Measurements from ENCODE around the gene PCSK2. TPM values are rescaled to one million over a fixed set of nuclear protein-coding genes. Genes with fewer than 3 reads are reported as not detected.

PCSK2 gene
- total and polyA plus RNA-seq, 2 of the 8 experiments (the other 6 are each of a cell fraction or from before 2014, with no cell fraction given), result 1.9 to 4.2 TPM

DNA sequence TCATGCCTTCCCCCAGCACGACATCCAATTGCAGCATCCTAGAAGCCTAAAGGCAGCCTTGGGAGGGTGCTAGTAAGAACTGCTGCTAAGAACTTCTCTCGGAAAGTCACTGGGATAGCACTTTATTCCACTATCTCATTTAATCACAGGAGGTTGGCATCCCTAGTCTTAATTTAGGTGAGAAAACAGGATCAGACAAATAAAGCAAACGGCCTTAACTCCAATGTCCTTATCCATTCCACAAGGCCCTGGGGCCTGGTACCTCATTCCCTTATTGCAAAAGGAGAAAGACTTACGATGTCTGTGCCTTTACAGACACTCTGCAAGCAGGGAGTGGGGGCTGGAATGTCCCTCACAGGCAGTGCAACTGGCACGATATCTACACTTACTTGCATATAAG, 243.7 kb downstream of the PCSK2 start:
- H3K56ac ChIP-seq (replicated peaks; ENCODE audit: insufficient read length, low read depth, low read length), result no peak overlapping the region
- no peaks in the 10 kb centered on the region for H4K20me1 ChIP-seq (replicated peaks in 1 of 2; ENCODE audit: control insufficient read depth in 1 of 2, insufficient read depth in 2 of 2, low read length in 2 of 2)
- no peaks in the 10 kb centered on the region for H3K23me2 ChIP-seq (ENCODE audit: low read depth, low read length)
- no peak overlapping the region for H3K18ac ChIP-seq (ENCODE audit: extremely low read depth, low read length)
- no peak overlapping the region for H2BK15ac ChIP-seq (ENCODE audit: low read length)
- no peak overlapping the region for H3K4me3 ChIP-seq (ENCODE audit: extremely low read depth in 1 of 4, insufficient read depth in 2 of 4, low read depth in 3 of 4, low read length in 4 of 4)
- FAIRE-seq, result no peak
- no peak overlapping the region for H2BK12ac ChIP-seq (ENCODE audit: low read depth, low read length)
- 88% methylated on average over 5 of the region's 5 CpGs; no CpG with 5 or more reads in 1 of the 2 experiments for WGBS, 2 experiments (ENCODE audit: extremely low coverage in 1 of 2, insufficient coverage in 1 of 2, insufficient read length in 1 of 2, insufficient replicate concordance in 2 of 2, low coverage in 1 of 2, low lambda C conversion rate in 2 of 2, missing lambda C conversion rate in 1 of 2)
- ChIA-PET POLR2A (ENCODE audit: partially characterized antibody) (no interaction called here), CTCF (ENCODE audit: partially characterized antibody) (no interaction called here)
- no peak overlapping the region for H3K4ac ChIP-seq (replicated peaks; ENCODE audit: insufficient read length, low read depth, low read length)
- H3K9me3 ChIP-seq (ENCODE audit: insufficient read depth in 2 of 2, low read depth in 1 of 2, low read length in 1 of 2), result no peaks in the 10 kb centered on the region
- no peak overlapping the region for H2BK5ac ChIP-seq (ENCODE audit: low read depth, low read length)
- no peak overlapping the region for H3K23ac ChIP-seq (ENCODE audit: insufficient read length)
- no peak overlapping the region for H2AFZ ChIP-seq (ENCODE audit: low read length)
- H2BK120ac ChIP-seq (replicated peaks; ENCODE audit: low read depth, low read length), result no peak overlapping the region
- H3K4me2 ChIP-seq (ENCODE audit: insufficient read depth in 1 of 2, low read depth in 2 of 2, low read length in 2 of 2), result no peak overlapping the region
- no peaks in the 10 kb centered on the region for H3K36me3 ChIP-seq (ENCODE audit: control insufficient read depth in 2 of 4, insufficient read depth in 4 of 4, low read length in 3 of 4)
- no peaks in the 10 kb centered on the region for H3K4me1 ChIP-seq (replicated peaks in 1 of 4; ENCODE audit: control insufficient read depth in 3 of 4, insufficient read depth in 4 of 4, low read length in 3 of 4)
- H3K27me3 ChIP-seq (replicated peaks in 1 of 4; ENCODE audit: control insufficient read depth in 3 of 4, extremely low read depth in 1 of 4, insufficient read depth in 3 of 4, low read length in 3 of 4), result no peaks in the 10 kb centered on the region
- H3K79me2 ChIP-seq (ENCODE audit: control insufficient read depth in 1 of 2, insufficient read depth in 2 of 2, low read length in 2 of 2), result no peaks in the 10 kb centered on the region
- no peak overlapping the region for H3K27ac ChIP-seq (ENCODE audit: low read depth, low read length)
- no peak overlapping the region for H3K9ac ChIP-seq (replicated peaks in 1 of 4; ENCODE audit: extremely low read depth in 1 of 4, low read depth in 3 of 4, low read length in 3 of 4)
- no peak overlapping the region for H4K8ac ChIP-seq (ENCODE audit: extremely low read depth, insufficient read depth, low read length)
- no peak for DNase-seq (ENCODE audit: low read depth in 1 of 2, low spot score in 2 of 2)
- H2BK20ac ChIP-seq (ENCODE audit: low read length), result no peak overlapping the region
- no peak overlapping the region for H3K14ac ChIP-seq (ENCODE audit: insufficient read length)
- H4K5ac ChIP-seq (ENCODE audit: insufficient read length, low read depth, low read length), result no peak overlapping the region
- H4K91ac ChIP-seq (replicated peaks; ENCODE audit: insufficient read length, low read length), result no peak overlapping the region
- no peak overlapping the region for H2AK5ac ChIP-seq (ENCODE audit: low read depth, low read length)
- H3K79me1 ChIP-seq (ENCODE audit: low read depth, low read length), result no peaks in the 10 kb centered on the region
- TF ChIP-seq, protein P1, sequence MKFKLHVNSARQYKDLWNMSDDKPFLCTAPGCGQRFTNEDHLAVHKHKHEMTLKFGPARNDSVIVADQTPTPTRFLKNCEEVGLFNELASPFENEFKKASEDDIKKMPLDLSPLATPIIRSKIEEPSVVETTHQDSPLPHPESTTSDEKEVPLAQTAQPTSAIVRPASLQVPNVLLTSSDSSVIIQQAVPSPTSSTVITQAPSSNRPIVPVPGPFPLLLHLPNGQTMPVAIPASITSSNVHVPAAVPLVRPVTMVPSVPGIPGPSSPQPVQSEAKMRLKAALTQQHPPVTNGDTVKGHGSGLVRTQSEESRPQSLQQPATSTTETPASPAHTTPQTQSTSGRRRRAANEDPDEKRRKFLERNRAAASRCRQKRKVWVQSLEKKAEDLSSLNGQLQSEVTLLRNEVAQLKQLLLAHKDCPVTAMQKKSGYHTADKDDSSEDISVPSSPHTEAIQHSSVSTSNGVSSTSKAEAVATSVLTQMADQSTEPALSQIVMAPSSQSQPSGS (IDR thresholded peaks at IDR 0.05; ENCODE audit: low read length), result no peak
- TF ChIP-seq SUZ12 (IDR thresholded peaks at IDR 0.05; ENCODE audit: low read length), result no peak
- TF ChIP-seq EZH2 (IDR thresholded peaks at IDR 0.05; ENCODE audit: low read depth, low read length, severe bottlenecking), result no peak
- TF ChIP-seq POU5F1 (IDR thresholded peaks at IDR 0.05; ENCODE audit: low read depth, low read length), result no peak
- no peak for TF ChIP-seq USF2 (IDR thresholded peaks at IDR 0.05; ENCODE audit: low read length)
- no peak for TF ChIP-seq BCL11A (IDR thresholded peaks at IDR 0.05; ENCODE audit: low read depth in 2 of 2, low read length in 2 of 2)
- no peak for TF ChIP-seq SP2 (IDR thresholded peaks at IDR 0.05; ENCODE audit: low read length)

All from H1 (cell line).